GF-D8 (cell line): ENCODE results near the gene MPZL1.
"Not testable (repeated sequence)": the region's sequence is repeated elsewhere in the genome, so short reads cannot be mapped to it uniquely, and the experiment has no call there.

Source experiments
- DNase-seq: peaks from one replicate; lab custom pipeline; 2025; lab: John Stamatoyannopoulos, UW

MPZL1 gene

DNA sequence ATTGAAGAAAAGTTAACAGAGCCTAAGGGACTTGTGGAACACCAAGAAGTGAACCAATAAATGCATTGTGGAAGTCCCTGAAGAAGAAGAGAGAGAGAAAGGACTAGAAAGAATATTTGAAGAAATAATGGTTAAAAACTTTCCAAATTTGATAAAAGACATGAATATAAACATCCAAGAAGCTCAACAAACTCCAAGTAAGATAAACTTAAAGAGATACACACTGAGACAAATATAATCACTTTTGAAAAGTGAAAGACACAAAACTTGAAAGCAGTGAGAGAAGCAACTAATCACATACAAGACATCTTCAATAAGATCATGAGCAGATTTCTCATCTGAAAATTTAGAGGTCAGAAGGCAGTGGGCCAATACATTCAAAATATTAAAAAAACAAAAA is 91.2 kb downstream of the MPZL1 start:
- no peak for DNase-seq

DNA sequence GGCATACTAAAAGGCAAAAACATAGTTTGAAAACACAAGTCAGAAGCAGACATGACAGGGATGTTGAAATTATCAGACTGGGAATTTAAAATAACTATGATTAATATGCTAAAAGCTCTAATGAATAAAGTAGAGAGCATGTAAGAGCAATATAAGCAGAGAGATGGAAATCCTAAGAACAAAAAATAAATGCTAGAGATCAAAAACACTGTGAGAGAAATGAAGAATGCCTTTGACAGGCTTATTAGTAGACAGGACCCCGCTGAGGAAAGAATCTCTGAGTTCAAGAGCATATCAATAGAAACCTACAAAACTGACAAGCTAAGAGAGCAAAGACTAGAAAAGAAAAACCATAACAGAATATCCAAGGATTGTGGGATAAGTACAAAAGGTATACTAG is 93.9 kb downstream of the MPZL1 start:
- DNase-seq: no peak

DNA sequence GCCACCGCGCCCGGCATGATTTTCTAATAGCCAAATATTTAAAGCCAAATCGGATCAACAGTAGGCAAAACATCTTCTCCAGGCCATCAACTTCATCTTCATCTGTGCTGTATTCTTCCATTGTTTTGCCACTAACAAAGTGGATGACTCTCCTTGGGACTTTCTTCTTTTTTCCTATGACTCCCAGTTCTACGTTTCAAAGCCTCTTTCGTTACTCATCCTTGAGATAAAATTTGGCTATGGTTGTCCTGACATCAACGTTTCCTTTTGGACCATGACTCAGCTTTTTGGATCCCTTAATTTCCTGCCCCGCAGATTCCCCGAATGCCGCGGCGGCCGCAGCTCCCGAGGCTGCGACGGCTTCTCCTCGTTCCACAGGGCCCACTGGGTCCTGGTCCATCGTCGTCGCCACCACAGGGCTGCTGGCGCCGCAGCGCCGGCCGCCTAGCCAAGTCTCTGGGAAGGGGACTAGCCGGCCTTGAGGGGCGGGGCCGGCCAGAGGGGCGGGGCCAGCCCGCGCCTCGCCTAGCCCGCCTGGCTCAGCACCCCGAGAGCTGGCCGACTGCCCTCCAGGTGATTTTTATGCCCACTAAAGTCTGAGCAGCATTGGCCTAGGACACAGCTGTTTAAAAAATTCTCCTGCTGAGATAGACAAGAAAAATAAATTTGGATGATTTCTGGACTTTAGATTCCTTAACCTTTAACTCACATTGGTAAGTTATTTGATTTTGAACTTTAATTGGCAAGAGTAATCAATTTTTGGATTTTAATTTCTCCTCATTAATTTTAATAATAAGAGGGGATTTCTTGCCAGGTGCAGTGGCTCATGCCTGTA is 98.3 kb downstream of the MPZL1 start:
- no peak for DNase-seq

DNA sequence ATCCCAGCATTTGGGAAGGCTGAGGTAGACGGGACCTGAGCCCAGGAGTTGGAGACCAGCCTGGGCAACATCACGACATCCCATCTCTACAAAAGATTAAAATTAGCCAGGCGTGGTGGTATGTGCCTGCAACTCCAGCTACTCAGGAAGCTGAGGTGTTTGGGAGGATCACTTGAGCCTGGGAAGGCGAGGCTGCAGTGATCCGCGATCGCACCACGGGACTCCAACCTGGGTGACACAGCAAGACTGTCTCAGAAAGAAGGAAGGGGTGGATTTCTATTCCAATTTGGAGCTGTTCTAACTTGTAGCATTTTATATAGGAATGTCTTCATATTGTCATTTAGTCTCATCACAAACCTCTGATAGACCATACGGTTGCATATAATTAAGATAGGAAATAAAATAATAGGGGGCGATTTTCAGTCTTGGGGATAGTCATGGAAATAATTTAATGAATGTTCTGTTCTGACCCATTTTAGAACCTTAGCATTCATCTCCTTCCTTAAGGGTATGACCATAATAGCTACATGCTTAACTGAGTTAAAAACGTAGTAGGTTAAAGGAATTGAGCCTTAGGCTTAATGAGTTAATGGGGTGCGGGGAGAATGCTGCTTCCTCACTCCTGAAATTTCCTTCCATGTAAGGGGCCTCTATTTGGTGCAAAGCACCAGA is 99.0 kb downstream of the MPZL1 start:
- no peak for DNase-seq

DNA sequence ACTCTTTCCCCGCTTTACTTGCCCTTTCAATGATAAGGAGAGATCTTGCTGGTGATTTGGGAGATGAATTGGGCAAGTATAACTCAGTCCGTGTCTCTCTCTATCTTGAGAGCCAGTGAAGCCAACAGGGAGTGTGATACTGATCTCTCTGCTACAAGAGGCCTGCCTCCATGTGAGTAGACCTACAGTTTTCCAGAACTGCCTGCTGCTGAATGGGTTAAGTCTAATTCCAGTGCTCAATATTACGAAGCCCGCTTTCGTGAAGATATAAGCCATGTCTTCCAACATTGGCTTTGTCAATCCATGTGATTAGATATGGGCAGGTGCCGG is 99.5 kb downstream of the MPZL1 start:
- DNase-seq: no peak

DNA sequence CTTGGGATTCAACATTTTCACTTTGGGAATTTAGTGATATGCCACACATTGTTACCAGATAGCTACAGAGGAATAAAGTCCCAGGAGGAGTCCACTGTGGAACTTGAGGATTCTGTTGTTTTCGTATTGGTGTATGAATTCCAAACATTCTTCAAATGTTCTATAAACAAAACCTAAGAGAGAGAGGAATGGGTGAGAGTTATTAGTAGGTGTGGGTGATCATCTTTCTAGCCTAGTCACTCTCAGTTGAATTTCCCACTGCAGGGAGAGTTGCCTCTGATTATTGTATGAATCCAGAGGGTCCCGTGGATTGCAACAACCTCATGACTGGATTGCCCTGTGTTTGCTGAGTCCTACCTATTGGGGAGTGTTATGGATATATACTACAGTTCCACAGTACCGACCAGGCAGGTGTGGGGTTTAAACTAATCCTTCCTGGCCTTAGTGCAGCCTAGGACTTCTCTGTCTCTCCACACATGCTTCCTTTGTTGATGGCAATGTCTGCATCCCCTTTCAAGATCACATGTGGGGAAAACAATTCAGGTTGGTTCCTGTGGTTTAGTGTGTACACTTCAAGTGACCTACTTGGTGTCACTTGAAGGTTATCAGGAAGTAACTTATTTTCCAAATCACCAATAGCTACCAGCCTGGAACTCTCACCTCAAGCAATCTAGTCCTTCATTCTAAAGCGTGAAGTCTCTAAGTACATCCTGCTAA is 100.3 kb downstream of the MPZL1 start:
- no peak for DNase-seq

DNA sequence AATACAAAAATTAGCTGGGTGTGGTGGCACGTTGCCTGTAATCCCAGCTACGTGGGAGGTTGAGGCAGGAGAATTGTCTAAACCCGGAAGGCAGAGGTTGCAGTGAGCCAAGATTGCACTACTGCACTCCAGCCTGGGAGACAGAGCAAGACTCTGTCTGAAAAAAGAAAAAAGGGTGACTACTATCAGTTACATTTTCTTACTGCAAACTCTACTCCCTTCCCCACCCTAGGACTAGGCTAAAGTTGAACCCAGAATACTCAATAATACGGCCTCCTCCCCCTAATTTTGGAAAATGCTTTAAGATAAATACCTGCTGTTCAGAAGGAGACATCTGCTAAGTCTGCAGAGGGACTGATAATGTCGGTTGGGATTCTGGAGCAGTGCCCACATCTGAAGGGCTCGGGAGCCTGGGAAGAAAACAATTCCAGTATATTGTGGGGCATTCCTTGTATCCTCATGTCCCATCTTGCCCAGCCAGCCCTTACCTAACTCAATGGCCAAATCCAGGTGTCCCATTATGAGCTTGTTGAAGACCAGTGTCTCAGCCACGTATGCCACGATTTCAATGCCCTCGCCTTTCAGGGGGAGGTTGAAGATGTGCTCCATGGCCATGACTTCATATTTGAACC is 102.5 kb downstream of the MPZL1 start:
- no peak for DNase-seq

DNA sequence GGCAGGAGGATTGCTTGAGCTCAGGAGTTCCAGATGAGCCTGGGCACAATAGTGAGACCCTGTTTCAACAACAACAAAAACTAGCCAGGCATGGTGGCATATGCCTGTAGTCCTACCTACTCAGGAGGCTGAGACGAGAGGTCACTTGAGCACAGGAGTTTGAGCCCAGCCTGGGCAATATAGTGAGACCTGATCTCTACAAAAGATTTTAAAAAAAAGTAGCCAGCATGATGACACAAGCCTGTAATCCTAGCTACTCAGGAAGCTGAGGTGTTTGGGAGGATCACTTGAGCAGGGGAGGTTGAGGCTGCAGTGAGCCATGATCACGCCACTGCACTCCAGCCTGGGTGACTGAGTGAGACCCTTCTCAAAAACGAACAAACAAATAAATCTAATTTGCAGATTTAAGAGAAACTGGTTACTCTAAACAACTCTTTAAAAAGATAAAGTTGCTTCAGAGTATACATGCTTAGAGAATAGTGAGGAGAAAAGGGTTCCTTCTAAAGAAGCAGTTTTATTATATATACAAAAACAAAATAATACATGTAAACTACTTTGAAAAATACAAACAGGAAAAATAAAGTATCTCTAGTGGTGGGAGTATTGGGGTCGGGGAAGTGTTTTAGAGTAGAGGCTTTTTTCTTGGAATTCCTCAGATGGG is 103.8 kb downstream of the MPZL1 start:
- DNase-seq: no peak

DNA sequence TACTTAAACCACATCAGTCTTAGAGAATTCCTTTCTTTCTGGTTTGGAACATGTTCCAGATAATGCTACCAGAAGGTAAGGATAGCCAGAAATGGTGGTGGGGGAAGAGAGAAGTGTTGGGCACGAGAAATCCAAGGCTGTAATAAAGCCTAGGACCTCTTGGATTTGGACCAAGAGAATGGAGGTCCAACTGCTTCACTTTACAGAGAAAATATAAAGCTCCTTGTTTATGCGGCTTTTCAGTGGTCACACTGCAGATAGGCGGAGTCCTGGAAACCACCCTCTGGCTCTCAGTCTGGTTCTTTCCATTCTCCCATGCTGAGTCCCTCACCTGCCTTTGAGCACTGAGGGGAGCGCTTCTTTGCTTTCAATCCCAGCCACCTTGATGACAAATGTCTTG is 104.3 kb downstream of the MPZL1 start:
- DNase-seq: no peak

DNA sequence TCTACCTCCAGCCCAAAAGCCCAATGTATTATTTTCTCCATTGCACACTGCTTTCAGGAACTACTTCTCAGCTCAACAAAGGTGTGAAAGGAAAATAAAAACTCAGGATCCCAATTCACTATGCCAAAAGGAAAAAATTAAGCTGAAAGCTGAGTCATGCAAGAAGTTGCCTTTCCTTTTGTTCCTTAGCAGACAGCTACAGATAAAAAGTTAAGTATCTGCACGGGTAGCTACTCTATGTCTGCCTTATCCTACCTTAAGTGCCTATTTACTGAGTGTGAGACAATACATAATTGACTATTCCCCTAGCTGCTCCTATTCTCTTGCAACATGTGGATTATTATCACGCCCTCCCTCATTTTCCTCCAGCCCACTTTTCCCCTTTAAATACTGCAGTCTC is 108.1 kb downstream of the MPZL1 start:
- DNase-seq: no peak

DNA sequence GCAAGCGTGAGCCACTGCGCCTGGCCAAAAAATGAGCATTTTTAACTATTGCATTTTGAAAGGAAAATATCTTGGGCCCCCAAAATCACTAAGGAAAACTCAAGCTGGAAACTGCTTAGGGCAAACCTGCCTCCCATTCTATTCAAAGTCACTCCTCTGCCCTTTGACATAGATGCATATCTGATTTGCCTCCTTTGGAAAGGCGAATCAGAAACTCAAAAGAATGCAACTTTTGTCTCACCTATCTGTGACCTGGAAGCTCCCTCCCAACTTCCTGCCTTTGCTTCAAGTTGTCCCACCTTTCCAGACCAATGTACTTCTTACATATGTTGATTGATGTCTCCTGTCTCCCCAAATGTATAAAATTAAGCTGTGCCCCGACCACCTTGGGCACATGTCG is 108.9 kb downstream of the MPZL1 start:
- not testable (repeated sequence) for DNase-seq

DNA sequence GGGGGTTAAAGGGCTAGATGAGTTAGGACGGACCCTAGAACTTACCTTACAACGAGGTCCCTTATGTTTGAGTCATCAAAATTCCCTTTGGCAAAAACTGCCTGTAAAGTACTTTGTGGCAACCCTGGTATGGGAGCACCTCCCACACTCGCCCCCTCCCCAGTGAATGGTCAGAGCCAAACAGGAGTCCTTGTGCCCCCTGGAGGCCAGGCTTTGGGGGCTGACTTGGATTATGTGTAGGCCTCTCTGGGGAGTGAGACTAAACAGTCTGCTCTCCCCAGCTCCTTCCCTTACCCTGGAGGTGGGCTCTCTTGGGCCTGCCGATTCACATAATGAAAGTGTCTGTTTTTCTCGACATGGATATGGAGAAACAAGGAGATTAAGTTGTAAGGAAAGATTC is 110.9 kb downstream of the MPZL1 start:
- no peak for DNase-seq

DNA sequence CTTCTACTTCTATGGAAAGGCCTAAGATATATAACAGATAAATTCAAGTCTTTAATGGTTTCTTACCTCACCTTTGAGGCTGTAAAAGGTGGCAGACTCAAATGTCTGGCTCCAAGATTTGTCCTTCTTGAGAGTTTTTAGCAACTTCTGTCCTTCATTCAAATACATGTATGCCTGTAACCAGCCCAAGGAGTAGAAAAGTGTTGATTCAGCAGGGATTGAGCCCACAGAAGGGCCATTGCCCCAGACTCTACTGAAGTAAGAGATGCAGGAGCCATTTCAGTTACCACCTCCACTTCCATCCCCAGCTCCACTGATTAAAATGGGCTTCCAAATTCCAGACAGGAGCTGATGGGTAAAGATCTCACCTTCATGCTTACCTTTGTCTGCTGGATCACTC is 112.1 kb downstream of the MPZL1 start:
- DNase-seq: no peak

DNA sequence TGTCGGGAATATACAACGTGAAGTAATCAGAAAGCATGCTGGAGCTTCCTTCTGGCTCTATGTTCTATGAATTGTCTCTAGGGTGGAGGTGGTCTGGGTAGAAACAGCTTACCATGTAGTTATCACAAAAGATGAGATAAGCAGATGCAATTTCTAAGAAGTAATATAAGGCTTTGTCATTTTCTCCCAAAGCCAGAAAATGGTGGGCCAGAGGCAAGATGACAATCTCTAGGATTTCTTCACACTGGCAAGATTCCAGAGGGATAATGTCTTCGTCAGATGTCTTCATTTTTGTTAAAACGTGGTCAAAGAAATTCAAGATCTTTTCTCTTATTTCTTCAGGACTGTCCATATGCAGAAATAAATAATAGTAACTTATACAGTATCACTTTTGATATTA is 114.4 kb downstream of the MPZL1 start:
- DNase-seq: no peak

DNA sequence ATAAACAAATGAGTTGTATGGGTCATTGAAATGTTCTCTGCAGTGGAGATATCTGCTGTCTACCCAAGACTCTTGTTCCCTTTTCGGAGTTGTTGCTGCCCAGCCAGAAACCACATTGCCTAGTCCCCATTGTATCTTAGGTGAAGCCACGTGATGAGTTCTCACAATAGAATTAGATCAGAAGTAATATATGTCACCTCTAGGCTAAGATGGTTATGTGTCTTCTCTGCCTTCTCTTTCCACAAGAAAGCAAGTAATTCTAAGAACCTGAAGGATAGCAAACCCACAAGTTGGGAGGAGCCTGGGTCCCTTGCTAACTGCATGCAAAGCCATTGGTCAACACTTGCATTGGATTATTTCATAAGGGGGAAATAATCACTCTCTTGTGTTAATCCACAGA is 115.5 kb downstream of the MPZL1 start:
- DNase-seq: no peak

DNA sequence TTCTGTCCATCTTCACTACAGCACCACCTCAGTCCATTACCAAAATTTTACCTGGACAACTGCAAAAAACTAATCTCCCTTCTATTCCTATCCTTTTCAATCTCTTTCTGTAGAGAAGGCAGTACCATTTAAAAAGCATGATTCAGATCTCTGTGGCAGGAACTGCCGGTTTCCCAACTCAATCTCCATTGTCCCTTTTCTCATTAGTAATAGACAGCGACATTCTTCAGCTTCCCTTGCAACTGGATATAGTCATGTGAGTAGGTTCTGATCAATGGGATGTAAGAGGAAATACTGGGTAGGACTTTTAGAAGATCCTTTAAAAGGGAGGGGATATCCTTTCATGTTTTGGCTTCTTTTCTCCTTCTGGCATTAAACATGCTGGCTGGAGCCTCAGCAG is 117.2 kb downstream of the MPZL1 start:
- DNase-seq: no peak
